WTC11 (cell line): Measurements from ENCODE around the gene TAL2. TPM values are rescaled to one million over a fixed set of nuclear protein-coding genes. Genes with fewer than 3 reads are reported as not detected.

ENCODE experiments used
- ATAC-seq: fragments of 200-7000 bp; cut with Tn5 transposase; 2 replicates; pipeline ENCODE4 v1.10.0; 2021; ENCODE audit warnings: mild to moderate bottlenecking, moderate library complexity
- CTCF ChIA-PET: fragments of 300-600 bp; sonication (Branson Sonifier 250); formaldehyde crosslinking; loops from one replicate; lab custom pipeline; 2021; ENCODE audit warnings: antibody characterized with exemption; lab: Charles Lee
- POLR2A ChIA-PET: fragments of 350-600 bp; sonication (Branson Sonifier 250); formaldehyde crosslinking; loops from one replicate; lab custom pipeline; 2021; ENCODE audit warnings: antibody characterized with exemption; lab: Charles Lee
- DNase-seq: peaks from one replicate; pipeline ENCODE4 v3.0.0; 2021; ENCODE audit warnings: low spot score
- H3K27ac Mint-ChIP-seq: 2 replicates; pipeline ENCODE4 v1.8.0; 2021; ENCODE audit warnings: mixed read lengths
- H3K27me3 Mint-ChIP-seq: 2 replicates; pipeline ENCODE4 v1.8.0; 2021; ENCODE audit warnings: low read depth, mild to moderate bottlenecking, moderate library complexity, mixed read lengths
- H3K36me3 Mint-ChIP-seq: 2 replicates; pipeline ENCODE4 v1.8.0; 2021; ENCODE audit warnings: mixed read lengths
- H3K4me1 Mint-ChIP-seq: 2 replicates; pipeline ENCODE4 v1.8.0; 2022; ENCODE audit warnings: mixed read lengths
- H3K4me3 Mint-ChIP-seq: 2 replicates; pipeline ENCODE4 v1.8.0; 2021; ENCODE audit warnings: mild to moderate bottlenecking, moderate library complexity, mixed read lengths
- H3K9me3 Mint-ChIP-seq: 2 replicates; pipeline ENCODE4 v1.8.0; 2021; ENCODE audit warnings: mixed read lengths
- FOXJ3 ChIP-seq: sonication (generic); formaldehyde crosslinking; IDR thresholded peaks from 2 replicates; pipeline ENCODE4 v1.9.0; 2021; ENCODE audit warnings: missing genetic modification reagents, mild to moderate bottlenecking, borderline replicate concordance
- GTF2I ChIP-seq: fragments of 250-450 bp; sonication (Bioruptor Pico); conservative IDR thresholded peaks from 2 replicates; pipeline ENCODE4 v1.4.0; 2021; ENCODE audit warnings: mild to moderate bottlenecking
- NR1H2 ChIP-seq: sonication (generic); formaldehyde crosslinking; IDR thresholded peaks from 2 replicates; pipeline ENCODE4 v1.9.0; 2021; ENCODE audit warnings: mild to moderate bottlenecking, moderate library complexity, missing genetic modification reagents
- NR3C1 ChIP-seq: sonication (generic); formaldehyde crosslinking; conservative IDR thresholded peaks from 2 replicates; pipeline ENCODE4 v1.8.1; 2023; ENCODE audit warnings: low read depth, mild to moderate bottlenecking, missing genetic modification reagents
- PRRX2 ChIP-seq: fragments of 250-450 bp; sonication (Bioruptor Pico); IDR thresholded peaks from 2 replicates; pipeline ENCODE4 v1.8.0; 2021; ENCODE audit warnings: mild to moderate bottlenecking
- ZBTB21 ChIP-seq: sonication (generic); formaldehyde crosslinking; IDR thresholded peaks from 2 replicates; pipeline ENCODE4 v1.8.1; 2023; ENCODE audit warnings: mild to moderate bottlenecking, missing genetic modification reagents, borderline replicate concordance
- ZNF232 ChIP-seq: sonication (generic); formaldehyde crosslinking; IDR thresholded peaks from 2 replicates; pipeline ENCODE4 v1.8.0; 2022; ENCODE audit warnings: mild to moderate bottlenecking, missing genetic modification reagents
- total RNA-seq: library from RNA; stranded (reverse); gene quantifications from 3 replicates; pipeline ENCODE4 v1.2.3, GENCODE V29; 2021
- TF ChIP-seq, protein P1 (sequence below): fragments of 250-450 bp; sonication (Bioruptor Pico); IDR thresholded peaks from 2 replicates; pipeline ENCODE4 v1.9.0; 2021; ENCODE audit warnings: mild to moderate bottlenecking, borderline replicate concordance
- TF ChIP-seq, protein P2 (sequence below): sonication (generic); formaldehyde crosslinking; conservative IDR thresholded peaks from 2 replicates; pipeline ENCODE4 v1.8.1; 2023; ENCODE audit warnings: mild to moderate bottlenecking, low read depth, missing genetic modification reagents, moderate library complexity
- TF ChIP-seq, protein P3 (sequence below): sonication (generic); formaldehyde crosslinking; IDR thresholded peaks from 2 replicates; pipeline ENCODE4 v1.8.0; 2022; ENCODE audit warnings: mild to moderate bottlenecking, missing genetic modification reagents
- TF ChIP-seq, protein P4 (sequence below): sonication (generic); formaldehyde crosslinking; IDR thresholded peaks from 2 replicates; pipeline ENCODE4 v1.8.1; 2023; ENCODE audit warnings: mild to moderate bottlenecking, missing genetic modification reagents
- TF ChIP-seq, protein P5 (sequence below): sonication (generic); formaldehyde crosslinking; IDR thresholded peaks from 2 replicates; pipeline ENCODE4 v1.8.0; 2022; ENCODE audit warnings: missing genetic modification reagents
- TF ChIP-seq, protein P6 (sequence below): sonication (generic); formaldehyde crosslinking; IDR thresholded peaks from 2 replicates; pipeline ENCODE4 v1.8.1; 2023; ENCODE audit warnings: mild to moderate bottlenecking, missing genetic modification reagents
- TF ChIP-seq, protein P7 (sequence below): sonication (generic); formaldehyde crosslinking; IDR thresholded peaks from 2 replicates; pipeline ENCODE4 v1.8.1; 2022; ENCODE audit warnings: low read depth, mild to moderate bottlenecking, moderate library complexity, missing genetic modification reagents, borderline replicate concordance
- TF ChIP-seq, protein P8 (sequence below): fragments of 250-450 bp; sonication (Bioruptor Pico); IDR thresholded peaks from 2 replicates; pipeline ENCODE4 v1.8.0; 2021; ENCODE audit warnings: mild to moderate bottlenecking

Gene TAL2
- total RNA-seq, 1 experiment from 2014 or later: not detected

DNA sequence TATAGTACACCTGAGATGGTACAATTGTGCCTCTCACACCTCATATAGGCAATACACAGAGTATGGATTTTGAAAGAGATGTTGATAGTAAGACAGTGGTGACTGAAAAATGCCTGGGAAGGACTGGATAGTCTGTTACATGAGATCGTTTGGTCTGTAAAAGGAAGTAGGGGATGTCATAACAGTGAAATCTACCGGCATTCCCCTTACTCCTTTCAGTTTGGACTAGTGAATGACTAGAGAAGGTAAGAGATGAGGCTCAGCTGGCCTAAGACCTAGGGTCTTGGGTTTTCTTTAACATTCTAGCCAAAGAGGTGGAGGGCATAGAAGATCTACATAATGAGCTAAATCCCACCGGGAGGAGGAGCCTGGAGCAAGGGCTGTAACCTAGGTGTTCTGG is 8.1 kb downstream of the TAL2 start:
- ChIA-PET POLR2A (no interaction called here), CTCF (no interaction called here)
- Mint-ChIP-seq H3K9me3 (no peaks in the 10 kb centered on the region), H3K4me3 (no peak overlapping the region), H3K36me3 (no peaks in the 10 kb centered on the region), H3K27ac (no peak overlapping the region), H3K4me1 (0 out of 2 replicates have a peak, but pooled peaks cover 3% of the 10 kb centered on the region), H3K27me3 (no peaks in the 10 kb centered on the region)
- ATAC-seq (no peak), DNase-seq (no peak)
- TF ChIP-seq, protein P1, sequence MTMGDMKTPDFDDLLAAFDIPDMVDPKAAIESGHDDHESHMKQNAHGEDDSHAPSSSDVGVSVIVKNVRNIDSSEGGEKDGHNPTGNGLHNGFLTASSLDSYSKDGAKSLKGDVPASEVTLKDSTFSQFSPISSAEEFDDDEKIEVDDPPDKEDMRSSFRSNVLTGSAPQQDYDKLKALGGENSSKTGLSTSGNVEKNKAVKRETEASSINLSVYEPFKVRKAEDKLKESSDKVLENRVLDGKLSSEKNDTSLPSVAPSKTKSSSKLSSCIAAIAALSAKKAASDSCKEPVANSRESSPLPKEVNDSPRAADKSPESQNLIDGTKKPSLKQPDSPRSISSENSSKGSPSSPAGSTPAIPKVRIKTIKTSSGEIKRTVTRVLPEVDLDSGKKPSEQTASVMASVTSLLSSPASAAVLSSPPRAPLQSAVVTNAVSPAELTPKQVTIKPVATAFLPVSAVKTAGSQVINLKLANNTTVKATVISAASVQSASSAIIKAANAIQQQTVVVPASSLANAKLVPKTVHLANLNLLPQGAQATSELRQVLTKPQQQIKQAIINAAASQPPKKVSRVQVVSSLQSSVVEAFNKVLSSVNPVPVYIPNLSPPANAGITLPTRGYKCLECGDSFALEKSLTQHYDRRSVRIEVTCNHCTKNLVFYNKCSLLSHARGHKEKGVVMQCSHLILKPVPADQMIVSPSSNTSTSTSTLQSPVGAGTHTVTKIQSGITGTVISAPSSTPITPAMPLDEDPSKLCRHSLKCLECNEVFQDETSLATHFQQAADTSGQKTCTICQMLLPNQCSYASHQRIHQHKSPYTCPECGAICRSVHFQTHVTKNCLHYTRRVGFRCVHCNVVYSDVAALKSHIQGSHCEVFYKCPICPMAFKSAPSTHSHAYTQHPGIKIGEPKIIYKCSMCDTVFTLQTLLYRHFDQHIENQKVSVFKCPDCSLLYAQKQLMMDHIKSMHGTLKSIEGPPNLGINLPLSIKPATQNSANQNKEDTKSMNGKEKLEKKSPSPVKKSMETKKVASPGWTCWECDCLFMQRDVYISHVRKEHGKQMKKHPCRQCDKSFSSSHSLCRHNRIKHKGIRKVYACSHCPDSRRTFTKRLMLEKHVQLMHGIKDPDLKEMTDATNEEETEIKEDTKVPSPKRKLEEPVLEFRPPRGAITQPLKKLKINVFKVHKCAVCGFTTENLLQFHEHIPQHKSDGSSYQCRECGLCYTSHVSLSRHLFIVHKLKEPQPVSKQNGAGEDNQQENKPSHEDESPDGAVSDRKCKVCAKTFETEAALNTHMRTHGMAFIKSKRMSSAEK: no peak
- no peak for TF ChIP-seq PRRX2 (CRISPR knock-in tag)
- TF ChIP-seq, protein P2, sequence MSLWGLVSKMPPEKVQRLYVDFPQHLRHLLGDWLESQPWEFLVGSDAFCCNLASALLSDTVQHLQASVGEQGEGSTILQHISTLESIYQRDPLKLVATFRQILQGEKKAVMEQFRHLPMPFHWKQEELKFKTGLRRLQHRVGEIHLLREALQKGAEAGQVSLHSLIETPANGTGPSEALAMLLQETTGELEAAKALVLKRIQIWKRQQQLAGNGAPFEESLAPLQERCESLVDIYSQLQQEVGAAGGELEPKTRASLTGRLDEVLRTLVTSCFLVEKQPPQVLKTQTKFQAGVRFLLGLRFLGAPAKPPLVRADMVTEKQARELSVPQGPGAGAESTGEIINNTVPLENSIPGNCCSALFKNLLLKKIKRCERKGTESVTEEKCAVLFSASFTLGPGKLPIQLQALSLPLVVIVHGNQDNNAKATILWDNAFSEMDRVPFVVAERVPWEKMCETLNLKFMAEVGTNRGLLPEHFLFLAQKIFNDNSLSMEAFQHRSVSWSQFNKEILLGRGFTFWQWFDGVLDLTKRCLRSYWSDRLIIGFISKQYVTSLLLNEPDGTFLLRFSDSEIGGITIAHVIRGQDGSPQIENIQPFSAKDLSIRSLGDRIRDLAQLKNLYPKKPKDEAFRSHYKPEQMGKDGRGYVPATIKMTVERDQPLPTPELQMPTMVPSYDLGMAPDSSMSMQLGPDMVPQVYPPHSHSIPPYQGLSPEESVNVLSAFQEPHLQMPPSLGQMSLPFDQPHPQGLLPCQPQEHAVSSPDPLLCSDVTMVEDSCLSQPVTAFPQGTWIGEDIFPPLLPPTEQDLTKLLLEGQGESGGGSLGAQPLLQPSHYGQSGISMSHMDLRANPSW (CRISPR knock-in tag): no peak
- TF ChIP-seq, protein P3, sequence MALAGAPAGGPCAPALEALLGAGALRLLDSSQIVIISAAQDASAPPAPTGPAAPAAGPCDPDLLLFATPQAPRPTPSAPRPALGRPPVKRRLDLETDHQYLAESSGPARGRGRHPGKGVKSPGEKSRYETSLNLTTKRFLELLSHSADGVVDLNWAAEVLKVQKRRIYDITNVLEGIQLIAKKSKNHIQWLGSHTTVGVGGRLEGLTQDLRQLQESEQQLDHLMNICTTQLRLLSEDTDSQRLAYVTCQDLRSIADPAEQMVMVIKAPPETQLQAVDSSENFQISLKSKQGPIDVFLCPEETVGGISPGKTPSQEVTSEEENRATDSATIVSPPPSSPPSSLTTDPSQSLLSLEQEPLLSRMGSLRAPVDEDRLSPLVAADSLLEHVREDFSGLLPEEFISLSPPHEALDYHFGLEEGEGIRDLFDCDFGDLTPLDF: no peak
- TF ChIP-seq GTF2I (CRISPR knock-in tag): no peak
- TF ChIP-seq, protein P4, sequence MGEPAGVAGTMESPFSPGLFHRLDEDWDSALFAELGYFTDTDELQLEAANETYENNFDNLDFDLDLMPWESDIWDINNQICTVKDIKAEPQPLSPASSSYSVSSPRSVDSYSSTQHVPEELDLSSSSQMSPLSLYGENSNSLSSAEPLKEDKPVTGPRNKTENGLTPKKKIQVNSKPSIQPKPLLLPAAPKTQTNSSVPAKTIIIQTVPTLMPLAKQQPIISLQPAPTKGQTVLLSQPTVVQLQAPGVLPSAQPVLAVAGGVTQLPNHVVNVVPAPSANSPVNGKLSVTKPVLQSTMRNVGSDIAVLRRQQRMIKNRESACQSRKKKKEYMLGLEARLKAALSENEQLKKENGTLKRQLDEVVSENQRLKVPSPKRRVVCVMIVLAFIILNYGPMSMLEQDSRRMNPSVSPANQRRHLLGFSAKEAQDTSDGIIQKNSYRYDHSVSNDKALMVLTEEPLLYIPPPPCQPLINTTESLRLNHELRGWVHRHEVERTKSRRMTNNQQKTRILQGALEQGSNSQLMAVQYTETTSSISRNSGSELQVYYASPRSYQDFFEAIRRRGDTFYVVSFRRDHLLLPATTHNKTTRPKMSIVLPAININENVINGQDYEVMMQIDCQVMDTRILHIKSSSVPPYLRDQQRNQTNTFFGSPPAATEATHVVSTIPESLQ (CRISPR knock-in tag): no peak
- TF ChIP-seq, protein P5, sequence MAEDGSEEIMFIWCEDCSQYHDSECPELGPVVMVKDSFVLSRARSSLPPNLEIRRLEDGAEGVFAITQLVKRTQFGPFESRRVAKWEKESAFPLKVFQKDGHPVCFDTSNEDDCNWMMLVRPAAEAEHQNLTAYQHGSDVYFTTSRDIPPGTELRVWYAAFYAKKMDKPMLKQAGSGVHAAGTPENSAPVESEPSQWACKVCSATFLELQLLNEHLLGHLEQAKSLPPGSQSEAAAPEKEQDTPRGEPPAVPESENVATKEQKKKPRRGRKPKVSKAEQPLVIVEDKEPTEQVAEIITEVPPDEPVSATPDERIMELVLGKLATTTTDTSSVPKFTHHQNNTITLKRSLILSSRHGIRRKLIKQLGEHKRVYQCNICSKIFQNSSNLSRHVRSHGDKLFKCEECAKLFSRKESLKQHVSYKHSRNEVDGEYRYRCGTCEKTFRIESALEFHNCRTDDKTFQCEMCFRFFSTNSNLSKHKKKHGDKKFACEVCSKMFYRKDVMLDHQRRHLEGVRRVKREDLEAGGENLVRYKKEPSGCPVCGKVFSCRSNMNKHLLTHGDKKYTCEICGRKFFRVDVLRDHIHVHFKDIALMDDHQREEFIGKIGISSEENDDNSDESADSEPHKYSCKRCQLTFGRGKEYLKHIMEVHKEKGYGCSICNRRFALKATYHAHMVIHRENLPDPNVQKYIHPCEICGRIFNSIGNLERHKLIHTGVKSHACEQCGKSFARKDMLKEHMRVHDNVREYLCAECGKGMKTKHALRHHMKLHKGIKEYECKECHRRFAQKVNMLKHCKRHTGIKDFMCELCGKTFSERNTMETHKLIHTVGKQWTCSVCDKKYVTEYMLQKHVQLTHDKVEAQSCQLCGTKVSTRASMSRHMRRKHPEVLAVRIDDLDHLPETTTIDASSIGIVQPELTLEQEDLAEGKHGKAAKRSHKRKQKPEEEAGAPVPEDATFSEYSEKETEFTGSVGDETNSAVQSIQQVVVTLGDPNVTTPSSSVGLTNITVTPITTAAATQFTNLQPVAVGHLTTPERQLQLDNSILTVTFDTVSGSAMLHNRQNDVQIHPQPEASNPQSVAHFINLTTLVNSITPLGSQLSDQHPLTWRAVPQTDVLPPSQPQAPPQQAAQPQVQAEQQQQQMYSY (CRISPR knock-in tag): no peak
- TF ChIP-seq FOXJ3: no peak
- TF ChIP-seq, protein P6, sequence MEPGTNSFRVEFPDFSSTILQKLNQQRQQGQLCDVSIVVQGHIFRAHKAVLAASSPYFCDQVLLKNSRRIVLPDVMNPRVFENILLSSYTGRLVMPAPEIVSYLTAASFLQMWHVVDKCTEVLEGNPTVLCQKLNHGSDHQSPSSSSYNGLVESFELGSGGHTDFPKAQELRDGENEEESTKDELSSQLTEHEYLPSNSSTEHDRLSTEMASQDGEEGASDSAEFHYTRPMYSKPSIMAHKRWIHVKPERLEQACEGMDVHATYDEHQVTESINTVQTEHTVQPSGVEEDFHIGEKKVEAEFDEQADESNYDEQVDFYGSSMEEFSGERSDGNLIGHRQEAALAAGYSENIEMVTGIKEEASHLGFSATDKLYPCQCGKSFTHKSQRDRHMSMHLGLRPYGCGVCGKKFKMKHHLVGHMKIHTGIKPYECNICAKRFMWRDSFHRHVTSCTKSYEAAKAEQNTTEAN (CRISPR knock-in tag): no peak
- TF ChIP-seq NR1H2 (CRISPR knock-in tag): no peak
- TF ChIP-seq, protein P7, sequence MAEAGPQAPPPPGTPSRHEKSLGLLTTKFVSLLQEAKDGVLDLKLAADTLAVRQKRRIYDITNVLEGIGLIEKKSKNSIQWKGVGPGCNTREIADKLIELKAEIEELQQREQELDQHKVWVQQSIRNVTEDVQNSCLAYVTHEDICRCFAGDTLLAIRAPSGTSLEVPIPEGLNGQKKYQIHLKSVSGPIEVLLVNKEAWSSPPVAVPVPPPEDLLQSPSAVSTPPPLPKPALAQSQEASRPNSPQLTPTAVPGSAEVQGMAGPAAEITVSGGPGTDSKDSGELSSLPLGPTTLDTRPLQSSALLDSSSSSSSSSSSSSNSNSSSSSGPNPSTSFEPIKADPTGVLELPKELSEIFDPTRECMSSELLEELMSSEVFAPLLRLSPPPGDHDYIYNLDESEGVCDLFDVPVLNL (CRISPR knock-in tag): no peak
- no peak for TF ChIP-seq ZNF232 (CRISPR knock-in tag)
- TF ChIP-seq ZBTB21 (CRISPR knock-in tag): no peak
- TF ChIP-seq, protein P8, sequence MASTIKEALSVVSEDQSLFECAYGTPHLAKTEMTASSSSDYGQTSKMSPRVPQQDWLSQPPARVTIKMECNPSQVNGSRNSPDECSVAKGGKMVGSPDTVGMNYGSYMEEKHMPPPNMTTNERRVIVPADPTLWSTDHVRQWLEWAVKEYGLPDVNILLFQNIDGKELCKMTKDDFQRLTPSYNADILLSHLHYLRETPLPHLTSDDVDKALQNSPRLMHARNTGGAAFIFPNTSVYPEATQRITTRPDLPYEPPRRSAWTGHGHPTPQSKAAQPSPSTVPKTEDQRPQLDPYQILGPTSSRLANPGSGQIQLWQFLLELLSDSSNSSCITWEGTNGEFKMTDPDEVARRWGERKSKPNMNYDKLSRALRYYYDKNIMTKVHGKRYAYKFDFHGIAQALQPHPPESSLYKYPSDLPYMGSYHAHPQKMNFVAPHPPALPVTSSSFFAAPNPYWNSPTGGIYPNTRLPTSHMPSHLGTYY (CRISPR knock-in tag): no peak
- no peak for TF ChIP-seq NR3C1 (CRISPR knock-in tag)
